OCI-LY7 (cell line): ENCODE measurements around the gene TAGLN3. TPM values are rescaled to one million over a fixed set of nuclear protein-coding genes. Genes with fewer than 3 reads are reported as not detected.

Experiments used
- BruUV-seq: library from RNA; stranded (reverse); fragments of 400-500 nt; replicated peaks from 2 replicates; lab custom pipeline; 2021; lab: Mats Ljungman, UMichigan
- CTCF ChIA-PET: fragments of 300-600 bp; sonication (Branson Sonifier 250); formaldehyde crosslinking; loops from one replicate; lab custom pipeline; 2022; ENCODE audit warnings: antibody characterized with exemption; ENCODE audit not compliant: unreplicated experiment; lab: Charles Lee
- POLR2A ChIA-PET: fragments of 300-600 bp; sonication (Branson Sonifier 250); formaldehyde crosslinking; loops from one replicate; lab custom pipeline; 2022; ENCODE audit warnings: antibody characterized with exemption; lab: Charles Lee
- DNase-seq: peaks from one replicate; pipeline ENCODE4 v3.0.0-alpha.2; 2015; ENCODE audit warnings: low spot score
- H2AFZ ChIP-seq: fragments of 200-600 bp; sonication (generic), shearing (Covaris generic); 2 replicates; pipeline ENCODE4 v1.6.1; 2014; ENCODE audit warnings: mild to moderate bottlenecking, antibody characterized with exemption, low read length, moderate library complexity
- H3K27ac ChIP-seq: fragments of 200-600 bp; sonication (generic); 2 replicates; pipeline ENCODE4 v1.5.1; 2014; ENCODE audit warnings: mixed run types, low read depth, mild to moderate bottlenecking, moderate library complexity, low read length, inconsistent platforms; ENCODE audit not compliant: poor library complexity, severe bottlenecking
- H3K36me3 ChIP-seq: fragments of 200-600 bp; sonication (generic); 2 replicates; pipeline ENCODE4 v1.6.1; 2014; ENCODE audit warnings: mild to moderate bottlenecking, antibody characterized with exemption, low read length, moderate library complexity, mixed read lengths; ENCODE audit not compliant: insufficient read depth
- H3K4me1 ChIP-seq: fragments of 200-600 bp; sonication (generic); 2 replicates; pipeline ENCODE4 v1.5.1; 2014; ENCODE audit warnings: mild to moderate bottlenecking, low read length; ENCODE audit not compliant: insufficient read depth, poor library complexity, severe bottlenecking
- H3K4me2 ChIP-seq: fragments of 200-600 bp; sonication (generic); 2 replicates; pipeline ENCODE4 v1.6.1; 2014; ENCODE audit warnings: mild to moderate bottlenecking, low read length
- H3K4me3 ChIP-seq: fragments of 200-600 bp; sonication (generic); 2 replicates; pipeline ENCODE4 v1.5.1; 2014; ENCODE audit warnings: mild to moderate bottlenecking, low read depth, low read length; ENCODE audit not compliant: poor library complexity, severe bottlenecking
- H3K79me2 ChIP-seq: fragments of 200-600 bp; sonication (generic); 2 replicates; pipeline ENCODE4 v1.6.1; 2016; ENCODE audit warnings: low read depth, mild to moderate bottlenecking, low read length, moderate library complexity, mixed read lengths; ENCODE audit not compliant: insufficient read depth
- H3K9me2 ChIP-seq: fragments of 200-600 bp; sonication (generic); 2 replicates; pipeline ENCODE4 v1.6.1; 2016; ENCODE audit warnings: mild to moderate bottlenecking, low read length, mixed read lengths; ENCODE audit not compliant: insufficient read depth
- H3K9me3 ChIP-seq: fragments of 200-600 bp; sonication (generic); 2 replicates; pipeline ENCODE4 v1.6.1; 2014; ENCODE audit warnings: mild to moderate bottlenecking, mixed run types, low read length, mixed read lengths
- H4K20me1 ChIP-seq: fragments of 200-600 bp; sonication (generic); 2 replicates; pipeline ENCODE4 v1.6.1; 2014; ENCODE audit warnings: mild to moderate bottlenecking, antibody characterized with exemption, low read length, moderate library complexity, mixed read lengths; ENCODE audit not compliant: insufficient read depth
- EZH2phosphoT487 ChIP-seq: fragments of 200-600 bp; sonication (generic); IDR thresholded peaks from 2 replicates; pipeline ENCODE4 v1.6.1; 2018; ENCODE audit warnings: low read depth, borderline replicate concordance, mild to moderate bottlenecking, mixed run types, antibody characterized with exemption, low read length, moderate library complexity, mixed read lengths
- intact Hi-C: fragments of 100-400 bp; cut with micrococcal nuclease; formaldehyde crosslinking; loops from one replicate; pipeline ENCODE4 v1.10.0; 2022; ENCODE audit not compliant: unreplicated experiment
- total RNA-seq, 2 experiments: library from RNA; depleted of rRNA in 1 of 2; stranded (reverse); fragments of >200 nt in 1 of 2; shearing (Covaris generic) in 1 of 2; gene quantifications; 2 replicates each; pipeline ENCODE4 v1.2.3, GENCODE V29; 2014 to 2022
- TF ChIP-seq, protein P1 (sequence below): fragments of 200-600 bp; sonication (generic); conservative IDR thresholded peaks from 2 replicates; pipeline ENCODE4 v1.5.1; 2014; ENCODE audit warnings: mild to moderate bottlenecking, antibody characterized with exemption, low read length, moderate library complexity, mixed read lengths

Gene TAGLN3
- total RNA-seq, 2 experiments from 2014 or later = not detected

DNA sequence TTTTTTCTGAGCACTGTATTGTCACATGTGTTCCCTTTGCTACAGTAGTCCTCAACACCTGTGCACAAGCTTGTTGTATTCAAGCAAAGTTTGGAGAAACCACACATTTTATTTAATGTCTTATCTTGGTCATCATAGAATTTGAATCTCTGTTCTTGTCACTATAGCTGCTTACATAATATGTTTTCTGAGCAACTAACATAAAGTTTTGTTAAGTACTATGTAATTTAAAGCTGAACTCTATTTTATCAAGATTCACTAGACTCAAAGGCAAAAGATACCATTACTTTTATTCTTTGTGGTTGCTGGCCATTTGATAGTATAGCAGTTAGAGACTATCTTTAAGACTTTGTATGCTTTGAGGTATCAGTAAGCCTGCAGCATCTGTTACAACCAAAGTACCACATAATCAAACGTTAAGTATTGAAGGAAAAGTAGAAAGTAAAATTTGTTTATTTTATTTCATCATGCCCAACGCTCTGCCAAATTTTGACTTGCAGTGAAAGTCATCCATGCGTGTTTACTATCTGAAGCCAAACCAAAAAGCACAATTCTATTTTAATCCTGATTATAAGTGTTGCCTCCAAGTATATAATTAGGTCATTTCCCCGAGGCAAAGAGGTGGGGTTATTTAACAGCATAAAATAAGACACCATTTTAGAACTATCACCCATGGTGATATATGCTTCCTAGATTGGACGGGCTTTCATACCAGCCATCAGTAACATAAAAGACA lies 30.2 kb upstream of the TAGLN3 start:
- no peak overlapping the region for H3K4me3 ChIP-seq
- H3K27ac ChIP-seq = no peak overlapping the region
- DNase-seq = no peak
- intact Hi-C loops = no loop called here
- ChIA-PET CTCF (interaction anchor here (0.6 to 1.4 kb wide), 5 partner anchors 248 to 1322 kb away, joined by 3 to 4 read pairs (median 4); no protein-coding TSS in a partner anchor), POLR2A (interaction anchor here (0.9 to 1.4 kb wide), 7 partner anchors 8 to 302 kb away, joined by 3 to 6 read pairs (median 3); partner anchors contain the start of gene ABHD10)
- H4K20me1 ChIP-seq = no peaks in the 10 kb centered on the region
- BruUV-seq = no TSS peak
- H3K4me1 ChIP-seq = peaks cover 6% of the 10 kb centered on the region
- H3K4me2 ChIP-seq = no peak overlapping the region
- no peak overlapping the region for H2AFZ ChIP-seq
- no peaks in the 10 kb centered on the region for H3K9me3 ChIP-seq
- H3K9me2 ChIP-seq = no peaks in the 10 kb centered on the region
- no peaks in the 10 kb centered on the region for H3K79me2 ChIP-seq
- H3K36me3 ChIP-seq = no peaks in the 10 kb centered on the region
- TF ChIP-seq, protein P1, sequence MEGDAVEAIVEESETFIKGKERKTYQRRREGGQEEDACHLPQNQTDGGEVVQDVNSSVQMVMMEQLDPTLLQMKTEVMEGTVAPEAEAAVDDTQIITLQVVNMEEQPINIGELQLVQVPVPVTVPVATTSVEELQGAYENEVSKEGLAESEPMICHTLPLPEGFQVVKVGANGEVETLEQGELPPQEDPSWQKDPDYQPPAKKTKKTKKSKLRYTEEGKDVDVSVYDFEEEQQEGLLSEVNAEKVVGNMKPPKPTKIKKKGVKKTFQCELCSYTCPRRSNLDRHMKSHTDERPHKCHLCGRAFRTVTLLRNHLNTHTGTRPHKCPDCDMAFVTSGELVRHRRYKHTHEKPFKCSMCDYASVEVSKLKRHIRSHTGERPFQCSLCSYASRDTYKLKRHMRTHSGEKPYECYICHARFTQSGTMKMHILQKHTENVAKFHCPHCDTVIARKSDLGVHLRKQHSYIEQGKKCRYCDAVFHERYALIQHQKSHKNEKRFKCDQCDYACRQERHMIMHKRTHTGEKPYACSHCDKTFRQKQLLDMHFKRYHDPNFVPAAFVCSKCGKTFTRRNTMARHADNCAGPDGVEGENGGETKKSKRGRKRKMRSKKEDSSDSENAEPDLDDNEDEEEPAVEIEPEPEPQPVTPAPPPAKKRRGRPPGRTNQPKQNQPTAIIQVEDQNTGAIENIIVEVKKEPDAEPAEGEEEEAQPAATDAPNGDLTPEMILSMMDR = no peak
- no peak for TF ChIP-seq EZH2phosphoT487

DNA sequence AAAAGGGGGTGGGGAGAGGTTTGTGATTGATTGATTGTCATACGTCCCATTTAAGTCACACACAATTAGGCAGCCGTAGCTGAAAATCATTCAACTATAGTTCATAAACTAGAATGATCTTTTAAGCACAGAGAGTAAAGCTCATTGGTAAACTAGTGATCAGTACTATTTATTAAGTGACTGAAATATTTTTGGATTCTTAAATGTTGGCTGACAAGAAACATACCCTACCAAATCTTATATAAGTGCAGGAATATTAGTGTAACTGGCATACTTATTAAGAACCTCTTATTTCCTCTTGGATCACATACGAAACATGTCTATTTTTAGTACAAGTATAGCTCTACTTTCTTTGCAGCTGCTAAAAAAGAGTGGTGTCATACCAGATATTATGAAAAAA lies 28.3 kb upstream of the TAGLN3 start:
- no peak overlapping the region for H3K27ac ChIP-seq
- TF ChIP-seq, protein P1 = no peak
- TF ChIP-seq EZH2phosphoT487 = no peak

More for the DNA sequence above, 28.3 kb upstream of the TAGLN3 start:
- CTCF ChIA-PET = no interaction called here
- DNase-seq = no peak
- no peak overlapping the region for H3K4me3 ChIP-seq
- no peaks in the 10 kb centered on the region for H3K9me2 ChIP-seq
- no peaks in the 10 kb centered on the region for H4K20me1 ChIP-seq
- H3K4me1 ChIP-seq = peaks cover 6% of the 10 kb centered on the region
- intact Hi-C loops = no loop called here
- POLR2A ChIA-PET = interaction anchor here (0.8 to 1.8 kb wide), 4 partner anchors 9 to 302 kb away, joined by 3 to 9 read pairs (median 4); partner anchors contain the start of gene ABHD10
- H3K9me3 ChIP-seq = no peaks in the 10 kb centered on the region
- H2AFZ ChIP-seq = no peak overlapping the region
- H3K4me2 ChIP-seq = no peak overlapping the region
- H3K36me3 ChIP-seq = no peaks in the 10 kb centered on the region
- H3K79me2 ChIP-seq = no peaks in the 10 kb centered on the region
- no TSS peak for BruUV-seq
